ENCODE measurements around the gene PAK5.

Gene PAK5

DNA sequence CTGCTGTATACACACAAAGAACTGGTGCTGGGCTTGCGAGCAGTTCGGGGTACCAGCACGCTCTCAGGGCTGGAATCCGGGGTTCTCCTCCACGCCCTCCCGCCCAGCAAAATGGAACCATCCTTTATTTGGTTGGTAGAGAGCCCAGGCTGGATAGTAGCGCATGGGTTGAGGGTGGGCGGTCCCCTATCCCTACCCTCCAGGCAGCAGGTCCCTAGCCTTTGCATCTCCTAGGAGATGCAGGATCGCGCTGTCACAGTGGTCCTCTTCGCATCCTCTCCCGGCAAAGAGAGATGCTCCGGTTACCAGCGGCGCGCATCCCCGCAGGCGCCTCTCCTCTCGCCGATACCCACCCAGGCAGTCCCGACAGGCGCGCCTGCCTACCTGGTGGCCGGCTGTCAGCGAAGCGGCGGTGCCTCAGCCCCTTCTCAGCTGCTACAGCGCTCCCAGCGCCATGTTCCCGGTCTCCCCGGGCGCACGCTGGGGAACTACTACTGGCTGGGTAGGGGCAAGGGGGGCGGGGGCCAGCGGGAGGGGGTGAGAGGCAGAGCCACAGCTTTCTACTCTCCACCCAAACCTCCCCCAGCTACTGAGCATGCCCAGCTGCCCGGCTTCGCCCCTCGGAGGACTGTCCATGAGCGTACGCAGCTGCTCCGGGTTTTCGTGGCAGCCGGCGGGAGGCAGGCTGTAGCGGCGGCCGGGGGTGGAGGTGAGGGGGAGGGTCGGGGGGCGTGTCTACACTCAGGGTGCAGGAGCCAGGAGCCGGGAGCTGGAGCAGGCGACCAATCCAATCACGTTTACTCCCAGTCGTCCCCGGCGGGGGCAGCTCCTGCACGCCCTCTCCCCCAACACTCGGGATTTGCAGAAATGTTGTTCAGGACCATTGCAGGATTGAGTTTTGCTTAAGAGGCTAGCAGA lies at the start of gene PAK5:
Gene PAK5, minus strand, starts transcription at position 699 of the 918 bp plus-strand sequence. CDS start 194,748 bp downstream, outside the sequence.
- DNase-seq = no peak
- peak; percentile 14 for ATAC-seq

DNA sequence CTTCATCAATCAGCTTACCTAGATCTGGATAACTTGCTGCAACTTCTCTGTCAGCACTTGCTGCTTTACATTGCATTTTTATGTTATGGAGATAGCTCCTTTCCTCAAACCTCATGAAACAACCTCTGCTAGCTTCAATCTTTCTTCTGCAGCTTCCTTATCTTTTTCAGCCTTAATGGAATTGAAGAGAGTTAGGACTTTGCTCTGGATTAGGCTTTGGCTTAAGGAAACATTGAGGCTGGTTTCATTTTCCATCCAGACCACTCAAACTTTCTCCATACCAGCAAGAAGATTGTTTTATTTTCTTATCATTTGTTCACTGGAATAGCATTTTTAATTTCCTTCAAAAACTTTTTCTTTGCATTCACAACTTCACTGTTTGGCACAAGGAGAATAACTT lies 48.8 kb upstream of the PAK5 start:
- ATAC-seq = no peak

GRCh38 chr20:9886227-9886626 lies 47.4 kb upstream of the PAK5 start:
- no peak for DNase-seq

More for the DNA sequence above, 48.8 kb upstream of the PAK5 start:
- no peak for DNase-seq

DNA sequence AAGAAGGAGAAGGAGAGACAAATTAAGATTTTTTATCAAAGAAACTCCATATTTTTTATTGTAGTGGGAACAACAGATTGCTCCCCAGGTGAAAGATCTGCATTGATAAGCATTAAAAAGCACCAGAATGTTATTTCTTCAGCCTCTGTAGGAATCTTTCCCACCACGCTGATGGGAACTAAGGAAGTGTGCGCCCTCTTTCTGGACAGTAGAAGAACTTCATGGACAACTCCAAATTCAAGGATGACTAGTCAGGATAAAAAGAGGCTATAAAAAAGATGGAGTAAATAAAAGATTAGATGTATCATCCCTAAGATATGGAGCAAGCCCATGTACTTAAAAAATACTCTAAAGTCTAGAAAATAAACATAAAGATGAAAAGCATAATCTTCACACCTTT lies 45.8 kb upstream of the PAK5 start:
- no peak for ATAC-seq
- no peak for DNase-seq

More at GRCh38 chr20:9886227-9886626, 47.4 kb upstream of the PAK5 start:
- no peak for ATAC-seq

GRCh38 chr20:9884061-9884460 lies 45.2 kb upstream of the PAK5 start:
- DNase-seq = no peak
- ATAC-seq = no peak

GRCh38 chr20:9877932-9878495 lies 39.1 kb upstream of the PAK5 start:
- DNase-seq (no peak), ATAC-seq (no peak)

DNA sequence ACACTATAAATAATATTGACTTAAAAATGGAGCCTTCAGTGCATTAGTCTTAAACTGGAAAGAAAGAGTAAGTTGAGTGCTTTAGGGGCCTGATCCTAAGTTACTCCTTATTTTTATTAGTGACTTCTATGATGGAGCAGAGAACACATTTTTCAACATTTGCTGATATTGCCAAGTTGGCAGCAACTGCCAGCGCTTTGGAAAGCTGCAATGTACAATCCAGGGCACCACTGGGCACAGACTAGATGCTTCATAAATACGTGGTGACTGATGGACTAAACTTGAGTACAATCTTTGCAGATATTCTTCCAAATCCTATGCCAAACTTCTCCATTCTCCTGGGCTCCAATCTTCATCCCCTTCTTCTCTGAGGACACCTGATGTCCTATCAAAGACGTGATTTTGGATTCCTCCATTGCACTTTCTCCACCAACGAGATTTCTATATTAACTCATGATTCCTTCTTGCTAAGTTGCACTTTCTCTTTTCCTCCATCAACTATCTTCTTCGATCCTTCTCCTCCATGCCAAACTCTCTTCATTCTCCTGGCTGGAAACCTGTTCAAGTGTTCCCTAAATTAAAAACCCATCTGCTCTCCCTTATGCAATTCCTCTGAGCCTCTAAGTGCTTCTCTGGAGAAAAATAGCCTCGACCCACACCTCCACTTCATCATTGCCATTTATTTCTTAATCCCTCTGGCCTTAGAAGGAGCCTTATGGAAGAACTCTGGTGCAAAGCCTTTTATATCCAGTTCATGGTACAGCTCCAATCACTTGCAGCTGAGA lies 28.5 kb upstream of the PAK5 start:
- no peak for DNase-seq
- ATAC-seq = no peak

- ATAC-seq (no peak), DNase-seq (no peak)
These were observed 13.7 kb upstream of the PAK5 start for GRCh38 chr20:9852566-9852965.

DNA sequence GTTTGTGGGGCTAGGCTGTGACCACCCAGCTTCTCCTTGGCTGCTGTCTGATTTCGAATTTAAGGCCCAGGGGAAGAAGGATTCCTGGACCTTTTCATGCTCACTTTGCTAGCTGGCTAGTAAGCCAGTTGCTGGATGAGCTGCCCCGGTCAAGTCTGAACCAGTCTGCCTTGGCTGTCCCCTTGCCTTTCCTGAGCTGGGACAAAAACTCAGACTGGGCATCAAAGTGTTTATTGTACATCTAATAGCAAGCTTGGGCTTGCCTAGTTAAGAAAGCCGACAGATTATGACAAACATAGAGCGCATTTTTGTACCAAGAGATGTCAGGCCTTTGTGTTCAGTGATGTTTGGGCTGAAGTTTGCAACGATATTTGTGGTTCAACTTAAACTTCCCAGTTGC lies 750 bp upstream of the PAK5 start:
- ATAC-seq (no peak), DNase-seq (no peak)

- DNase-seq (no peak), ATAC-seq (no peak)
These were observed 870 bp downstream of the PAK5 start for GRCh38 chr20:9838035-9838377.

DNA sequence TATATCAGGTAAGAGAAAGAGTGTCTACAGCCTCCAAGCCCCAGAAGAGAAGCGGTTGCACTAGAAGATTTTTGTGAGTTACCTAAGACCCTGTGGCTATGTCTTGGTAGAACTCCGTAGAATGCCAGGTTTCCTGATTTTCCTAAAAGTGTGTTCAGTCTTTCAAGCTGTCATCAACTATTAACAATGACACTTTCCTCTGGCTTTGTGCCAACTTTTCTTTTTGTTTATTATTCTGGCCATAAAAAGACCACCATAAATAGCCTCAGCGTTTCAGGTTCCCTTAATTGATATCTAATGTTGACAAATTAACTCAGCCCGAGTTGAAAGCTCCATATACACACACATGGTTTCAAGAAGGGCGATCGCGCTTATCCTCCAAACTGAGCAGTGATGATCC lies 1.2 kb downstream of the PAK5 start:
- no peak for ATAC-seq
- no peak for DNase-seq

- no peak for DNase-seq
- no peak for ATAC-seq
These were observed 3.6 kb downstream of the PAK5 start for GRCh38 chr20:9835302-9835701.

DNA sequence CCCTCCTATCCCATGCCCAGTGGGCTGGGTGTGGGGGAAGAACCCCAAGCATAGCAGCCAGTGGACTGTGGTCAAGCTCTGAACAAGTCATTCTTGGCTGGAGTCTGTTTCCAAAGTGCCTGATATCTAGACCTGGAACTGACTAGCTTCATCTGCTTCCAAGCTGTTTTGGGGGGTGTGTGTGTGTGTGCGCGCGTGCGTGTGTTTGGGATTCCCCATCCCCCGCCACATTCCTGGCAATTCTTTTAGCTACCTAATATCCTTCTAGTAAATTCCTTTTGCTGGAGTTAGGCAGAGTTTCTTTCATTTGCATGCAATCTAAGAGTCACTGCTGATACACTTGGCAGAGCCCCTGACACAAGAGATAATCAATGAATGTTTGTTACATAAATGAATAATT lies 7.8 kb downstream of the PAK5 start:
- DNase-seq = no peak
- no peak for ATAC-seq

DNA sequence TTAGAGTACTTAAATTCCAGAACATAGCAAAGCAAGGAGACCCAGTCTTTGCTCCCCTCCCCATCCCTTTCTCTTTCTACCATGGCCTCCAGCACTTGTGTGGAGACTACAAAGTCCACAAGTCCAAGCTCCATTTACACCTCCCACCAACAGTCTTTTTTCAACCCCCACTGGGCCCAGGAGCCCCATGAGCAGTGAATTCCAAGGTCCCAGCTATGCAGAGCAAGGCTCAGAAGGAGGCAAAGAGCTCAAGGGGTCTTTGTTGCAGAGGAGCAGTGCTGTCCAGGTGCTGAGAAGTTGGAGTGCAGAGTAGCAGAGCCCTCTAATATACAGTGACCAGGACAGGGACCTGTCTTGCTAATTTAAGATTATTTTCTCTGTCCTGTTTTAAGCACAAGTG lies 9.0 kb downstream of the PAK5 start:
- DNase-seq (no peak), ATAC-seq (no peak)

GRCh38 chr20:9817654-9818053 lies 21.2 kb downstream of the PAK5 start:
- no peak for DNase-seq
- ATAC-seq = no peak

- no peak for ATAC-seq
- DNase-seq = no peak
These were observed 23.2 kb downstream of the PAK5 start for GRCh38 chr20:9815632-9816031.

DNA sequence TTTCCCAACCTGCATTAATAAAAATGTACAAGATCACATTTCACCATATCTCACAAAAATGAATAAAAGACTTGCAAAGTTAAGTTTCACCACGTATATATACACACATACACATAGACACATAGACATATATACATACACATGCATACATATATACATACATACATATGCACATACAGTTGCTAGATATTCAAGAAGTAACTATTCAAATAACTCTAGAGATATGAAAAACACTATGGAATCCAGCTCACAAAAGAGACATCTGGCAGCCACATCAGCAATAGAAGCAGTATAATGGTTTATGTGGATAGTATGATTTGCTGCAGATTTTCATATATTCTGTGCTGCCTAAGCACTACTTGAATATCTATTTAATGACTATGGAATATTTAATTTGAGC lies 28.1 kb downstream of the PAK5 start:
- no peak for DNase-seq
- no peak for ATAC-seq

DNA sequence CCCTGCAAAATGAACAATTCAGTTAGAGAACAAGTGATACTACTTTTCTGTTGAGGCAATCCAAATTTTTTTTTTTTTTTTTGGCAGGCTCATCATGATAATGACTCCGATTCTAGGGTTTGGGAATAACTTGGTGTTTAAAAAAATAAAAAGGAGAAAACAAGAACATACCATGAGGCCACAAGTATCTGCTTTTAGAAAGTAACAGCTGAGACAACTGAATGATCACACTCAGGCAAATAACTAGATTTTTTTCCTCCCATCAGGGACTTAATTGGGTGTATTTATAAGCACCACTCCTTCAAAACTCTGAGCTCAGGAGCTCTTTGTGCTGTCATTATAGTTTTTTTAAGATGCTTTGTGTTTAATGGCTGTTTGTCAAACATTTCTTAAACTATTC lies 29.6 kb downstream of the PAK5 start:
- no peak for DNase-seq
- no peak for ATAC-seq

DNA sequence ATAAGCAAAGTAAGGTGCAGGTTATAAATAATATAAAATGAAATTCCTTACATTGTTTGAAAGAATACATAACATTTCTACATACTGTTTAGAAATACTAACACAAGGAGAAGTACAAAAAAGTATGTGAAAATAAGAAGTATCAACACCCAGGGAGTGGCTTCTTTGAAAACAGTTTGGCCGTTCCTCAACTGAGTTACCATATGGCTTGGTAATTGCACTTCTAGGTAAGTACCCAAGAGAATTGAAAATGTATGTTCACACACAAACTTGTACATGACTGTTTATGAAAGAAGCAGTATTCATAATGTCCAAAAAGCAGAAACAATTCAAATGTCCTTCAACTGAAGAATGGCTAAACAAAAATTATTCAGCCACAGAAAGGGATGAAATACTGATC lies 30.7 kb downstream of the PAK5 start:
- no peak for ATAC-seq
- DNase-seq = no peak

DNA sequence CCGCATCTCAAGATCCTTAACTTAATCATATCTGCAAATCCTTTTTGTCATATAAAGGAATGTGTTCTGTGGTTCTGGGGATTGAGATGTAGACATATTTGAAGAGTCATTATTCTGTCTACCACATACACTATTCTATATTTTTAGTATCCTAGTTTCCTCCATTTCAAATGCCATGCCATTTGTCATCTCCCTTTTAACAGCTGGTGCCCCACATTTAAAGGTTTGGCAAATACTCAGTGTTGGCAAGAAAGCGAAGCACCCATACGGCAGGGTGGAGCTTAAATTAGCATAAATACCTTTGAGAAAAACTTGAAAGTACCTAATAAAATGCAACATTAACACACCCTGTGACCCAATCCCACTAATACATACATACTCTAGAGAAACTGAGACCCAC lies 31.7 kb downstream of the PAK5 start:
- ATAC-seq (no peak), DNase-seq (no peak)

DNA sequence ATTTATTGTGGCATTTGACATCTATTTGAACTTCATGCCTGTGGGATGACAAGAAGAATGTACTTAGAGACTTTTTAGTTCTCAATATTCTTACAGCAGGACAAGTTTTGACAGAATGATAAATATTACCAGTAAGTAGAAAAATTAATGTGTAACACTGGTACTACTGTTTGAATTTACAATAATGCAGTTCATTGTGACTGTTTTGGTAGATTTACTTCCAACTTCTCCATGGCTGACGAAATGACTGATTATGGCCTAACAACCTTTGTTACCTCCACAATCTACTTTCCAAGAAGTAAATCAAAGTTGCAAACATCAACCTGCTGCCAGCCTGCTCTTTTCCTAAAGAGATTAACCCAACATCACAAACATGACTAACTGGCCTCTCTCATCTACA lies 38.5 kb downstream of the PAK5 start:
- ATAC-seq (no peak), DNase-seq (no peak)

GRCh38 chr20:9794831-9795230 lies 44.0 kb downstream of the PAK5 start:
- ATAC-seq (no peak), DNase-seq (no peak)

- ATAC-seq (no peak), DNase-seq (no peak)
These were observed 46.2 kb downstream of the PAK5 start for GRCh38 chr20:9792674-9793073.

Measured in stimulated activated naive CD8-positive, alpha-beta T cell treated with anti-CD3 and anti-CD28 coated beads, Interleukin-15, Interleukin-2, amounts not matched to agents 100 U/mL and 50 U/mL, for 24 hours (primary cell).